Renal pelvis (tissue), 4 donors: ENCODE measurements around the gene PWWP2B. TPM values are rescaled to one million over a fixed set of nuclear protein-coding genes. Genes with fewer than 3 reads are reported as not detected.

Experiments used
- DNase-seq: peaks from one replicate; pipeline ENCODE4 v3.0.0-alpha.2; 2013
- polyA plus RNA-seq, 3 donors: library from polyadenylated mRNA; unstranded; fragments of 120-200 nt; gene quantifications; one replicate each; pipeline ENCODE4 v1.2.1, GENCODE V29; 2013; ENCODE audit not compliant: insufficient read length in 3 of 3

PWWP2B gene
- polyA plus RNA-seq, 3 donors = 9.7 to 12.5 (median 12.4) TPM

DNA sequence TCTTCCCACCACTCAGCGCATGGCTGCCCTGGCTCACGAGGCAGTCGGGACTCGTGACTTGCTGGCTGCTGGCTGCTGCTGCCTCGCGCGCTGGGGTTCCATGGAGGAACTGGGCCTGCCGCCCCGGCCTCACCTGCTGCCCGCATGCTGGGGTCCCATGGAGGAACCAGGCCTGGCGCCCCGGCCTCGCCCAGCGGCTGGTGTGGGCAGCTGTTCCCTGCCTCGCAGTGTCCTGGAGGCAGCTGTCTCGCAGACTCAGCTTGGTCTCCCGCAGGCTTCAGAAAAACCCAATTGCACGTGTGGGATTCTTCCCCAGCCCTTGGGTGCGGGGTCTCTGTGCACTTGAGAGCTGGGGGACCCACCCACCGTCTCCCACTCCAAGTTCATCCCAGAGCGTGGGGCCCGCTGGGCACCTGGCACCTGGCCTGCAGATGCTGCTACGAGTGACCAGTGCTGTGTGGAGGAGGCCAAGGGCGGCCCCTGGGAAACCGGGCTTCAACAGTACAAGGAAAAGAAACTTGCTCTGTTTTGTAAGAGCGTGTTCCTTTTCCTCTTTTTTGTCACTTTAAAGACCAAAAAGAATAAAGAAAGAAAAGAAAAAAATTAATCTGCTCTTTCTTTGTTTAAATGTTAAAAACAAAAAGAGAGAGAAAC lies 20.4 kb downstream of the PWWP2B start:
- DNase-seq = no peak

DNA sequence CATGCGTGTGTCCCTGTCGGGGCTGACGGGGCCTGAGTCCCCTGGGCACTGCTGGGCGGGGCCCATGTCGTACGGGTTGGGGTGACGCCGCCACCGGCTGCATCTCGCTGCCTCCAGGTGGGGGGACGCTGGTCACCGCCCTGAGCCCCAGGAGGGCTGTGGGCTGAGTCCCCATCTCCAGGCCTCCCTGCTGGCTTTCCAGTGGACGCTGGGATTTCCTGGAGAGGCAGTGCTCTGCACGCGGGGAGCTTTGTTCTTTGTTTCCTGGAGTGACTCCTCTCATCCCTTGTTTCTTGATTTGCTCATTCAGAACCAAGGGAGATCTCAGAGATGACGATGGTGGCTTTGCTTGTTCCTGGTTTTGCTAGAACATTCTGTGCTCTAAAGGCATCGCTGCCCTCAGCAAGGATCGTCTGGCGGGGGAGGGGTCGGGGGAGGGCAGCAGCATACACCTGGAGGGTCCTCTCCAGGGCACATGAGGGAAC lies 21.0 kb downstream of the PWWP2B start:
- no peak for DNase-seq

DNA sequence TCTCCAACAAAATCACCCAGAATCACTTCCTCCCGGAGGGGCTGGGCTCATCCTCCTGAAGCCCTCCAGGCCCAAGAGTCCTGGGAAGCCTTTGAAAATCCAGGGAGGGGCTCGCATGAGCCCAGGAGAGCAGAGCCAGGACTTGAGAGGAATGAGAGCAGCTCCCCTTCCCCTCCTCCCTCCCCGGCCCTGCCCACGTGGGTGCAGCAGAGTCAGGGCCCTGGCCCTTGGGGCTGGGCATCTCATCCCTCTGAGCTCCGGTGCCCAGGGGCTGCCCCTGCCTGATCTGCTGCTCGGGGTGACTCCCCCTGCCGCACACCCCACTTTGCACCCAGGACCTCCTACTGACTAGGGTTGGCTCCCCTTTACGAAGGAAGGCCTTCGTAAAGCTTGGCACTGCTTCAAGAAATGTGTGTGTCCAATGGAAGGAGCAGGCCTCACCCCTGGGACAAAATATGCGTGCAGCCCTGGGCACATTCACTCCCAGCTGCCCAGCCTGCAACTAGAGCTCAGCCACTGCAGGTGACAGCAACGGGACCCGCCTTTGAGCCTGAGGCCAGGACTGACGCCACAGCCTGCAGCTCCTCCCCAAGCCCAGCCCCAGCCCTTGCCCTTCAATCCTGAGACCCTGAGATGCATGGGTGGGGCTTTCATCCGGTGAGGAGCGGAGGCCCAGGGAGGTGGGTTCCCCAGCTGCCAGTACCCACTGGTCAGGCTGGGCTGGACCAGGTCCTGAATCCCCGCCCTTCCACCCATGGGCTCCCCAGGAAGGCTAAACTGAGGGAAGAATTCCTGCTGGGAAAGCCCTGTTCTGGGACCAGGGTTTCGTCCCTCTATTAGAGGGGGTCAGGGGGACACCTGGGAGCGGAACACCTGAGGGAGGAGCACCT lies 21.8 kb downstream of the PWWP2B start:
- peak; percentile 63 for DNase-seq

DNA sequence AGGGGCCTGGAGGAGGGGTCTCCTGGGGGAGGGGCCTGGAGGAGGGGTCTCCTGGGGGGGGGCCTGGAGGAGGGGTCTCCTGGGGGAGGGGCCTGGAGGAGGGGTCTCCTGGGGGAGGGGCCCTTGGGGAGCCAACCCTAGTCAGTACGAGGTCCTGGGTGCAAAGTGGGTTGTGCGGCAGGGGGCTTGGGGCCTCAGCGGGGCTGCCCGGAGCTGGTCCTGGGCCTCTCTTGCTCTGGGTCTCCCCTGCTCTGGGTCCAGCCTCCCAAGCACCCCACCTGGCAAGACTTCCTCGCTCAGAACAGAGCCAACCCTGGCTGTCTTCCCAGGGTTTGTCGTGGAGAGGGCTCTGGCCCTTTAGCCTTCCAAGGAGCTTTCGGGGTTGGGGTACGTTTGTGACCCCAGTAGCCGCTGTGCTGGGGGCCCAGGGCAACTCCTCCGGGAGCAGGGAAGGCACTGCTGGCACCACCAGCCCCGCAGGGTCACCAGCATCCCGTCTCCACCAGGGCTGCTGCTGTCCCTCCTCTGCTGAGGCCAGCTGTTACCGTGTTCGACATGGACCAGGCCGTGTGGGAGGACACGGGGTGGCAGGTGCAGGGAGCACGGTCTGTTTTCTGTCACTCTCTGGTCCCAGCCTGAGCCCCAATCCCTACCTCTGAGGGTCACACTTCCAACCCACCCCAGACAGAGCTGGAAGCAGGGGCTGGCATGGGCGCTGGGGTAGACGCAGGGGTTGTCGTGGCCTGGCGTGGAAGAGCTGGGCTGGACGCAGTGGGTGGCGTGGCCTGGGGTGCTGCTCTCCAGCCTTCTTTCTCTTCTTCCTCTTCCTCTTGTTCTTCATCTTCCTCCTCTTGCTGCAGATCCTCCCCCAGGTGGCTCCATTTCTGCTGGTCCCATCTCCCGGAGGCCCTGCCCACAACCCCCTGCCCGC lies 22.8 kb downstream of the PWWP2B start:
- DNase-seq = no peak

DNA sequence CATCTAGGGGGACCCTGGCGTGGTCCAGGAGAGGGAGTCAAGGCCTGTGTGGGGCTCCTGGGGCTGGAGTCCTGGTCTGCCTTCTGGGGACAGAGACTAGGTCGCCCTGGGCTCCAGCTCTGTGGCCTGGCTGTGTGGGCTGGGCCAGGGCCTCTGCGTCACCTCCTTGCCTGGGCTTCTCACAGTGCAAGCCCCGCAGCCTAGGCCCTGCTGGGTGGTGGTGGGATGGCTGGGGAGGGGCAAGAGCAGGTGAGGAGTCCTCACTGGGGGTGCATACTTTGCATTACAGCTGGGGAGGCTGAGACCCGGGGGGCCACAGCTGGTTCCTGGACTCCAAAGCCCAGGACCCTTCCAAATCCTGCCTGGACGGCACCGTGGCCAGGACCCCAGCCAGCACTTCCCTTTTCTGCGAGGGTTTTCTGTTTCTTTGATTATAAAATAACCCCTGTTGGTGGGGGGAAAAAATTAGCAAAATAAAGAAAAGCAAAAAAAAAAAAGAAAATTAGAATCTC lies 23.5 kb downstream of the PWWP2B start:
- no peak for DNase-seq

DNA sequence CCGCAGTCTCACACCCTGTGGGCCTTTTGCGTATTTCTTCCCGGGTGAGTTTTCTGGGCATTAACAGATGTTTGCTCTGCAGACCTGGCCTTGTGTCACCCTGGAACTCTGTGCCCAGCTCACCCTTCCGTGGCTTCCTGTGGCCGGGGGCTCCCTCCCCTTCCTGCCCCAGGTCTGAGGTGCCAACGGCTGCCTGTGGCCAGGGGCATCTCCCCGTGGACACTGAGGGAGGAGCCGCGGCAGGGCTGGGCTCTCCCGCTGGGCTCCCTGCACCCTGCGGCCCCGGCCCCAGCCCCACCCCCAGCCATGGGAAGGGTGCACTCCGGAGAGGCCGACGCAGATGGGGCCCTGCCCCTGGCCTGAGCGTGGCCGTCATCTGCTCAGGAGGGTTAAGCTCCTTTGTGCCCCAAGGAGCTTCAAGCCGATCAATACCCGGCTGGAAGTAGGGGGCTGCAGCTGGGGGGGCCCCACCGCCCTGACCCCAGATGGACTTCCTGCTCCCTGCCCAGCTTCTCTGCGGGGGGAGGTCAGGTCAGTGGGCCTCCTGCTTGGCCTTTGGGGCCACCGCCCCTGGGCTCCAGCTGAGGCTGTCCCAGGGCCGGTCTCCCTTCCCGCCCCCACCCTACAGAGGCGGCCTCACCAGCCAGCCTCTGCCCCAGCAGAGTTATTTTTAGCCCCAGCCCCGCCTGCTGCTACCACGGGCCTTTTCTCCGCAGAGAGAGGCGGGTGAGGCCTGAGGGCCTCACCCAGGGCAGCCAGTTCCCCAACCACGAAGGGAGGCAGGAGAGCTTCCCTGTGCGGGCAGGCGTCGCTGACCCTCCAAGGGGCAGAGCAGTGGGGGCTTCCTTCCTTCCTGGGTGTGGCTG lies 24.2 kb downstream of the PWWP2B start:
- no peak for DNase-seq

DNA sequence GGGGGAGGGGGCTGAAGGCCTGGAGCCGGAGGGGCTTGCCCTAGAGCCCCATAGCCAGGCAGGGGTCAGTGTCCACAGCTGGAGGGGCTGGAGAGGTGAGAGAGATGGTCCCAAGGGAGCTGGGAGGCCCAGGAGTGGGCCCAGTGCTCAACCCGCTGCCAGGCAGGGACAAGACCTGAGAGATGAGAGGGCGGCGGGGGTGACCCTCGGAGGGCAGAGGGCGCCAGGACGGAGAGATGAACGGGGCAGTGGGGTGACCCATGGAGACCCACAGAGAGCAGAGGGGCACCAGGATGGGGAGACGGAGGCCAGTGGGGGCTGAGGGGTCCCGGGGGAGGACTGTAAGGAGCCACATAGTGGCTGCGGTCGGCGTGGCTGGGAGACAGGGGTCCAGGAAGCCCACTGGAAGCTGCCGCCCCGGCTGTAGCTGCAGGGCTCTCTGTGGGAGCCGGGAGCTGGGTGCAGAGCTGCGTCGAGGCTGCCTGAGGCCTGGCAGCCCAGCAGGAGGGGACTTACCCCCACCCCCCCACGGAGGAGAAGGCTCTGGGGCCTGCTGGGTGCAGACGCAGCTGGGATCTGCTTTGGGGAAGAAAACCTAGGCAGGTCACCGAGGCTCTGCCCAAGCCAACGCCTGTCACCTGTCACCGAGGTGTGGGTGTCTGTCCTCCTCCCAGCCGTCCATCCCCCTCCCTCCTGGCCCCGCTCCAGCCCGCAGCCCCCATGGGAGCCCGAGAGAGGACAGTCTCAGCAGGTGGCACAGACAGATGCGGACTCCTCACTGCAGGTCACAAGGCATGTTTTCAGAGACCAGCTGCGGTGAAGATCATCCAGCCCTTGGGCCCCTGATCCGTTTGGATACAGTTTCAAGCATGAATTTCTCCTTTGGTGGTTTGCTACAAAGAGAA lies 25.1 kb downstream of the PWWP2B start:
- DNase-seq = no peak

DNA sequence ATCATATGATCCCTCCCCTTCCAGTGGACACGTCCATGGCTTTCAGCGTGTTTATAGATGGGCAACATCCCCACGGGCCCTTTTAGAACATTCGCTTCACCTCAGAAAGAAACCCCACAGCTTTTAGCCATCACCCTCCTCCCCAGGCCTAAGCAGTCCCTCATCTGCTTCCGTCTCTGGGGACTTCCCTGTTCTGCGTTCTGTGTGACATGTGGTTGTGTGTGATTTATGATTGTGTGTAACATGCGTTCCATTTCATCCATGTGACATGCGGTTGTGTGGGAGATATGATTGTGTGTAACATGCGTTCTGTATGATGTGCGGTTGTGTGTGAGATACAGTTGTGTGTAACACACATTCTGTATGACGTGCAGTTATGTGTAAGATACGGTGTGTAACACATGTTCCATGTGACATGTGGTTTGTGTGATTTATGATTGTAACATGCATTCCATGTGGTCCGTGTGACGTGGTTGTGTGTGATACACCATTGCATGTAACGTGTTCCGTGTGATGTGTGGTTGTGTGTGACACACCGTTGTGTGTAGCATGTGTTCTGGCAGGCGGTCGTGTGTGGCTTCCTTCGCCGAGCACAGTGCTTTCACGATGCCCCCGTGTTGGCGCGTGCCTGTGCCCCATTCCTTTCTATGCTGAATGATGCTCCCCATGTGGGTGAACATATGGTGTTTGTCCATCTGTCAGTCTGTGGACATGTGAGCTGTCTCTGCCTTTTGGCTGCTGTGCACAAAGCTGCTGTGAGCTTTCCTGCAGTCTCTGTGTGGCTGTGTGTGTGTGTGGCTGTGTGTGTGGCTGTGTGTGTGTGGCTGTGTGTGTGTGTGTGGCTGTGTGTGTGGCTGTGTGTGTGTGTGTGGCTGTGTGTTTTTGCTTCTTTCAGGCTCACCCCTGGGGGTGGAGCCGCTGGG lies 26.2 kb downstream of the PWWP2B start:
- DNase-seq = no peak

DNA sequence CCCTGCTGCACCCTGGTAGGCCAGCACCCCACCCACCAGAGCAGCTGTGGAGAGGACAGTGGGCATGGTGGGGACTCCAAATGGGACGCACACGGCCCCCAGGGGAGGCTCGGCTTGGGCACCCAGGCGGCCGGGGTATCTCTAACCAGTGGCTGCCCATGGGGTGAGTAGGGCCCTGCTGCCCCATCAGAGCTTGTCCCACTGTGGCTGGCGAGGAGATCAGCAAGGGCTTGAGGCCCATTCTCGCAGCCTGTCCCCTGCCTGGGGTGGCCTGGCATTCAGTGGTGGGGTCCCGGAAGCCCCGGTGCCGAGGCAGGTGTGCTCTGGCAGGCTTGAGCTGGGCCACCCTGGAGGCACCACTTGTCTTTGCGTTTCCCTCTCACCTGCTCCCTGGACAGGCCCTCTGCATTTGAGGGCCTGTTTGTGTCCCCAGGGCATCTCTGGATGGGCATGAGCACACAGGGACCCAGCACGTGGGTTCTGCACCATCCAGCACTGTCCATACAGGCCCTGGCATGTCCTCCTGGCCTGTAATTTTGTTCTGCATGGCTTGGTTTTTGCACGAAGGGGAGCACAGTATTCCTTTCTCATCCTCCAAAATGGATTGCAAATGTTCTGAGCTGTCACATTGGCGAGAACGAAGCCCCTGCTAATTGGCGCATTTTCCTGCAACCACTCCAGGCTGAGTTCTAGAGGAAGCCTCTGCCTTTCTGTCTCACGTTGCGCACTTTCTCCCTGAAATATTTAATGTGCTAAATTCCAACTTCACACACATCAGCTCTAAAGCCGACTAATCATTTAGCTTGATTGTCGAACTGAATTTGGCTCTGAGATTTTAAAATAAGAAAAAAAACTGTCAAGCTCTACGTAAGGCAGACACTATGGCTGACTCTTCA lies 27.2 kb downstream of the PWWP2B start:
- DNase-seq = no peak

DNA sequence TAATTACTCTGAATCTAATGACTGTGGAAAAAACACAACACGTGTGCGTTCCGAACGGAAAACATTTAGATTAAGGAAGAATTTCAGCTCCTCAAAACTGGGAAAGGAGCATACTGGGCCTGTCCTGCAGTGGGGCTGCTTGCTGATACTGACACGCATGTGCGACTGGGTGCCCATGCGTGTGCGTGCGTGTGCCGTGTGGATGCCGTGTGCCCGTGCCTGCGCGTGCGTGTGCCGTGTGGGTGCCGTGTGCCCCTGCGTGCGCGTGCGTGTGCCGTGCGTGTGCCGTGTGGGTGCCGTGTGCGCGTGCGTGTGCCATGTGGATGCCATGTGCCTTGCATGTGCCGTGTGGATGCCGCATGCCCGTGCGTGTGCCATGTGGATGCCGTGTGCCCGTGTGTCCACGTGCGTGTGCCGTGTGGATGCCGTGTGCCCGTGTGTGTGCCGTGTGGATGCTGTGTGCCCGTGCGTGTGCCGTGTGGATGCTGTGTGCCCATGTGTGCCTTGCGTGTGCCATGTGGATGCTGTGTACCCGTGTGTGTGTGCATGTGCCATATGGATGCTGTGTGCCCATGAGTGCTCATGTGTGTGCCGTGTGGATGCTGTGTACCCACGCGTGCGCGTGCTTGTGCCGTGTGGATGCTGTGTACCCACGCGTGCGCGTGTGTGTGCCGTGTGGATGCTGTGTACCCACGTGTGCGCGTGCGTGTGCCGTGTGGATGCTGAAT lies 28.2 kb downstream of the PWWP2B start:
- DNase-seq = no peak

DNA sequence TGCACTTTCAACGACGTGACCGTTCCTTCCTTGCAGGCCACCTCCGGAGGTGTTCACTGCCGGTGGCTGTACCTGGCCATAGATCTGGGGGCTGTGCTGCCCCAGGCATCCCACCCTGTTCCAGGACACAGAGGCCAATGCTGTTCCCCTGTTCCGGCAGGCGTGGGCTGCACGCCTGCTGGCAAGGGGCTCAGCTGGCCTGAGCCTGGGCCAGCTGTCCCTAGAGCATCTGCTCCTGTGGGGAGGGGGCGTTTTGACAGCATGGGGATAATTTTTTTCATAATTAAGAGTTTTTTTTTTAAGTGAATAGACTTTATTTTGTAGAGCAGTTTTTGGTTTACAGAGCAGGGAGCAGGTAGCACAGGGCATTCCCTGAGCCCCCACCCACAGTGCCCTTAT lies 28.8 kb downstream of the PWWP2B start:
- DNase-seq = no peak

DNA sequence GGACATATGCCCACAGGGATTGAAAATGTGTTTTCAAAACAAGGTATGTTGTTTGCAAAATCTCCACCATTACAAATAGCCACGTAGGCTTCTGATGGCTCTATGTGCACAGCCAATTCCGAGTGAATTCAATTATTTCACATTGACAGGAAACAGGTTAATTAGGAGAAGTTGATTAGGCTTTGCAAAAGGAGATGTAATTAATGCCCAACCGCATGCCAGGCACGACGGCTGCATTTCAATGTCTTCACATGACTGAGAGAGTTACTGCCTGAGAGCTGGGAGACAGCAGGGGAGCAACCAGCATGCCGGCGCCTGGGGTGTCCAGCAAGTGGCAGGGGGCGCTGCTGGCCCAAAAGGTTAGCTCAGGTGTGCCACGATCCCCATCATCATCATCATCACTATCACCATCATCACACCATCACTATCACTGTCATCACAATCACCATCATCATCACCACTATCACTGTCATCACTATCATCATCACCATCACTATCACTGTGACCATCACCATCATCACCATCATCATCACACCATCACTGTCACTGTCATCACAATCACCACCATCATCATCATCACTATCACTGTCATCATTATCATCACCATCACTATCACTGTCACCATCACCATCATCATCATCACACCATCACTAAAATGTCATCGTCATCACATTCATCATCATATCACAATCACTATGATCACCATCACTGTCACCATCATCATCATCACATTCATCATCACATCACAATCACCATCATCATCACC lies 30.2 kb downstream of the PWWP2B start:
- DNase-seq = no peak

DNA sequence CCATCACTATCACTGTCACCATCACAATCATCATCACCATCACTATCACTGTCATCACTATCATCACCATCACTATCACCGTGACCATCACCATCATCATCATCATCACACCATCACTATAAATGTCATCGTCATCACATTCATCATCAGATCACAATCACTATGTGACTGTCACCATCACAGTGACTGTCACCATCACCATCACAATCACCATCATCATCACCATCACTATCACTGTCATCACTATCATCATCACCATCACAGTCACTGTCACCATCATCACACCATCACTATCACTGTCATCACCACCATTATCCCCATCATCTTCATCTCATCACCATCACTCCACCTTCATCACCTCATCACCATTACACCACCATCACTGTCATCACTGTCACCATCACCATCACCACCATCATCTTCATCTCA lies 31.0 kb downstream of the PWWP2B start:
- DNase-seq = no peak

DNA sequence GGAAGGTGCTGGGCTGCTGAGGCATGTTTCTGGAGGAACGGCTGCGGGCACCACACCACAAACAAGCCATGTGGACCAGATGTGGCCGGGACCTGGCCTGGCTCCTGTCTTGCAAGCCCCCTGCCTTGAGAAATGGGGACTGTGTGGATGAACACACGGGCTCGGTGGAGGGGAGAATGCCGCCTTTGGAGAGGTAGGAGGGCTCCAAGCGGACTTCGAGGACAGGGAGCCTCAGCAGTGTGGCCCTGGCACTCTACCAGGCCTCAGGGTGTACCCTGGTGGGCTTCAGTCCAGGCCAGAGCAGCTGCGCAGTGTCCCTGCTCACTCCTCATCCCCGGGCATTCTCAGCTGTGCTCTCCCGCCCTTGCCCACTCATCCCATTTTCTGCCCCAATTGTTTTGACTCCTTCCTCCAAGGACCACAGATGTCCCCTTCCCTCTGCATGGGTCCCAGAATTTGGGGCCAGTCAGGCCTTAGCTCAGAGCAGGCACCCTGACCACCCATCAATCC lies 31.5 kb downstream of the PWWP2B start:
- DNase-seq = no peak
